Cerebellar nuclear complex (tissue), 1 donor: Measurements from ENCODE around the gene APBB2.

Source experiments
- DNase-seq, 2 experiments: peaks; one replicate each; lab custom pipeline; 2025; lab: John Stamatoyannopoulos, UW

APBB2 gene

GRCh38 chr4:40856277-40856839 is 358.0 kb downstream of the APBB2 start:
- DNase-seq, result no peak

- no peak for DNase-seq
These were observed 363.8 kb downstream of the APBB2 start for GRCh38 chr4:40850496-40850895.

- DNase-seq, result no peak
These were observed 365.4 kb downstream of the APBB2 start for GRCh38 chr4:40848940-40849339.

- no peak for DNase-seq
These were observed 366.1 kb downstream of the APBB2 start for GRCh38 chr4:40848251-40848650.

GRCh38 chr4:40846532-40846931 is 367.8 kb downstream of the APBB2 start:
- no peak for DNase-seq

GRCh38 chr4:40845154-40845835 is 369.0 kb downstream of the APBB2 start:
- no peak for DNase-seq

GRCh38 chr4:40844261-40844660 is 370.1 kb downstream of the APBB2 start:
- no peak for DNase-seq

GRCh38 chr4:40843696-40844095 is 370.6 kb downstream of the APBB2 start:
- DNase-seq, result no peak

- no peak for DNase-seq
These were observed 371.5 kb downstream of the APBB2 start for GRCh38 chr4:40842725-40843423.

GRCh38 chr4:40842318-40842717 is 372.0 kb downstream of the APBB2 start:
- DNase-seq, result no peak

GRCh38 chr4:40840985-40841571 is 373.3 kb downstream of the APBB2 start:
- DNase-seq, result no peak

- no peak for DNase-seq
These were observed 373.9 kb downstream of the APBB2 start for GRCh38 chr4:40840255-40840984.

GRCh38 chr4:40838742-40839141 is 375.6 kb downstream of the APBB2 start:
- DNase-seq, result no peak

- DNase-seq, result peak; percentile 33 to 38
These were observed 377.1 kb downstream of the APBB2 start for GRCh38 chr4:40837094-40837870.

GRCh38 chr4:40833212-40833611 is 381.1 kb downstream of the APBB2 start:
- DNase-seq, result no peak

GRCh38 chr4:40832175-40832574 is 382.2 kb downstream of the APBB2 start:
- DNase-seq, result no peak

GRCh38 chr4:40831146-40831907 is 383.0 kb downstream of the APBB2 start:
- DNase-seq, result no peak

- no peak for DNase-seq
These were observed 384.8 kb downstream of the APBB2 start for GRCh38 chr4:40829586-40829985.

GRCh38 chr4:40828661-40829060 is 385.7 kb downstream of the APBB2 start:
- DNase-seq, result no peak

GRCh38 chr4:40827758-40828157 is 386.6 kb downstream of the APBB2 start:
- DNase-seq, result no peak

- no peak for DNase-seq
These were observed 387.5 kb downstream of the APBB2 start for GRCh38 chr4:40826821-40827220.
